ENCODE measurements around the gene MUC2.
"Not testable (repeated sequence)": the region's sequence is repeated elsewhere in the genome, so short reads cannot be mapped to it uniquely, and the experiment has no call there.

MUC2 gene

GRCh38 chr11:1107316-1108245 is 32.9 kb downstream of the MUC2 start:
- Histone ChIP-seq H3K9ac (ENCODE audit: low read depth, low read length) (no peak overlapping the region), H3K4me1 (ENCODE audit: insufficient read depth, low read length) (no peaks in the 10 kb centered on the region), H3K36me3 (ENCODE audit: insufficient read depth, low read length) (no peaks in the 10 kb centered on the region), H3K9me3 (ENCODE audit: control insufficient read depth, insufficient read depth, low read length) (no peaks in the 10 kb centered on the region)

- Histone ChIP-seq H3K36me3 (ENCODE audit: insufficient read depth, low read length) (no peaks in the 10 kb centered on the region), H3K9me3 (ENCODE audit: control insufficient read depth, insufficient read depth, low read length) (no peaks in the 10 kb centered on the region), H3K4me1 (ENCODE audit: insufficient read depth, low read length) (no peaks in the 10 kb centered on the region), H3K9ac (ENCODE audit: low read depth, low read length) (no peak overlapping the region)
These were observed 33.7 kb downstream of the MUC2 start for GRCh38 chr11:1108246-1108900.

- Histone ChIP-seq H3K9me3 (ENCODE audit: control insufficient read depth, insufficient read depth, low read length) (no peaks in the 10 kb centered on the region), H3K36me3 (ENCODE audit: insufficient read depth, low read length) (no peaks in the 10 kb centered on the region), H3K9ac (ENCODE audit: low read depth, low read length) (no peak overlapping the region), H3K4me1 (ENCODE audit: insufficient read depth, low read length) (no peaks in the 10 kb centered on the region)
These were observed 34.6 kb downstream of the MUC2 start for GRCh38 chr11:1109101-1109917.

- Histone ChIP-seq H3K9me3 (ENCODE audit: control insufficient read depth, insufficient read depth, low read length) (no peaks in the 10 kb centered on the region), H3K4me1 (ENCODE audit: insufficient read depth, low read length) (no peaks in the 10 kb centered on the region), H3K36me3 (ENCODE audit: insufficient read depth, low read length) (no peaks in the 10 kb centered on the region)
These were observed 35.4 kb downstream of the MUC2 start for GRCh38 chr11:1109918-1110705.

GRCh38 chr11:1111545-1112212 is 37.0 kb downstream of the MUC2 start:
- H3K9me3 ChIP-seq (ENCODE audit: control insufficient read depth, insufficient read depth, low read length): no peaks in the 10 kb centered on the region
- H3K9ac ChIP-seq (ENCODE audit: low read depth, low read length): no peak overlapping the region
- no peaks in the 10 kb centered on the region for H3K36me3 ChIP-seq (ENCODE audit: insufficient read depth, low read length)
- no peaks in the 10 kb centered on the region for H3K4me1 ChIP-seq (ENCODE audit: insufficient read depth, low read length)

More at GRCh38 chr11:1109918-1110705, 35.4 kb downstream of the MUC2 start:
- no peak overlapping the region for H3K9ac ChIP-seq (ENCODE audit: low read depth, low read length)

GRCh38 chr11:1112351-1113191 is 37.9 kb downstream of the MUC2 start:
- H3K36me3 ChIP-seq (ENCODE audit: insufficient read depth, low read length): no peaks in the 10 kb centered on the region
- H3K4me1 ChIP-seq (ENCODE audit: insufficient read depth, low read length): no peaks in the 10 kb centered on the region
- H3K9ac ChIP-seq (ENCODE audit: low read depth, low read length): no peak overlapping the region
- H3K9me3 ChIP-seq (ENCODE audit: control insufficient read depth, insufficient read depth, low read length): no peaks in the 10 kb centered on the region

GRCh38 chr11:1113405-1114201 is 38.9 kb downstream of the MUC2 start:
- Histone ChIP-seq H3K4me1 (ENCODE audit: insufficient read depth, low read length) (no peaks in the 10 kb centered on the region), H3K9ac (ENCODE audit: low read depth, low read length) (no peak overlapping the region), H3K36me3 (ENCODE audit: insufficient read depth, low read length) (no peaks in the 10 kb centered on the region), H3K9me3 (ENCODE audit: control insufficient read depth, insufficient read depth, low read length) (no peaks in the 10 kb centered on the region)

- H3K9ac ChIP-seq (ENCODE audit: low read depth, low read length); H3K9me3 ChIP-seq (ENCODE audit: control insufficient read depth, insufficient read depth, low read length); H3K36me3 ChIP-seq (ENCODE audit: insufficient read depth, low read length); H3K4me1 ChIP-seq (ENCODE audit: insufficient read depth, low read length): not testable (repeated sequence)
These were observed 40.6 kb downstream of the MUC2 start for GRCh38 chr11:1115292-1115691.

GRCh38 chr11:1116104-1116503 is 41.4 kb downstream of the MUC2 start:
- Histone ChIP-seq H3K4me1 (ENCODE audit: insufficient read depth, low read length) (no peaks in the 10 kb centered on the region), H3K36me3 (ENCODE audit: insufficient read depth, low read length) (no peaks in the 10 kb centered on the region), H3K9ac (ENCODE audit: low read depth, low read length) (no peak overlapping the region), H3K9me3 (ENCODE audit: control insufficient read depth, insufficient read depth, low read length) (no peaks in the 10 kb centered on the region)

- H3K9me3 ChIP-seq (ENCODE audit: control insufficient read depth, insufficient read depth, low read length): no peaks in the 10 kb centered on the region
- H3K9ac ChIP-seq (ENCODE audit: low read depth, low read length): no peak overlapping the region
- H3K36me3 ChIP-seq (ENCODE audit: insufficient read depth, low read length): no peaks in the 10 kb centered on the region
- H3K4me1 ChIP-seq (ENCODE audit: insufficient read depth, low read length): no peaks in the 10 kb centered on the region
These were observed 42.2 kb downstream of the MUC2 start for GRCh38 chr11:1116666-1117390.

- H3K4me1 ChIP-seq (ENCODE audit: insufficient read depth, low read length): no peaks in the 10 kb centered on the region
- no peaks in the 10 kb centered on the region for H3K9me3 ChIP-seq (ENCODE audit: control insufficient read depth, insufficient read depth, low read length)
- H3K36me3 ChIP-seq (ENCODE audit: insufficient read depth, low read length): no peaks in the 10 kb centered on the region
- H3K9ac ChIP-seq (ENCODE audit: low read depth, low read length): no peak overlapping the region
These were observed 43.3 kb downstream of the MUC2 start for GRCh38 chr11:1117992-1118391.

All from ES-I3 (cell line).